Gastroesophageal sphincter (tissue), 3 donors: ENCODE results near the gene AK3.

Source experiments
- CTCF ChIP-seq, 4 experiments: fragments of 200-600 bp in 2 of 4; fragments of 450-650 bp in 2 of 4; sonication (generic) in 1 of 4; IDR thresholded peaks; one replicate each; pipeline ENCODE4 v1.5.1; 2017 to 2019; ENCODE audit warnings: antibody characterized with exemption in 4 of 4, mild to moderate bottlenecking in 2 of 4, moderate library complexity in 2 of 4
- POLR2A ChIP-seq, 2 donors: fragments of 450-650 bp; IDR thresholded peaks; one replicate each; pipeline ENCODE4 v1.6.1; 2017; ENCODE audit warnings: antibody characterized with exemption in 2 of 2, mild to moderate bottlenecking in 2 of 2, moderate library complexity in 1 of 2

- TF ChIP-seq POLR2A (IDR thresholded peaks at IDR 0.05) (no peak), CTCF (IDR thresholded peaks at IDR 0.05) (no peak)
Observed at GRCh38 chr9:4709380-4709779, 31.6 kb downstream of the AK3 start.
